H1 (cell line): ENCODE results near the gene GOLGA3. TPM values are rescaled to one million over a fixed set of nuclear protein-coding genes. Genes with fewer than 3 reads are reported as not detected.

ENCODE experiments used
- CTCF ChIA-PET: fragments of 300-600 bp; sonication (Branson Sonifier 250); formaldehyde crosslinking; loops from one replicate; lab custom pipeline; 2021; ENCODE audit not compliant: partially characterized antibody; lab: Charles Lee
- POLR2A ChIA-PET: fragments of 300-600 bp; sonication (Branson Sonifier 250); formaldehyde crosslinking; loops from one replicate; lab custom pipeline; 2021; ENCODE audit warnings: inconsistent platforms; ENCODE audit not compliant: partially characterized antibody; lab: Charles Lee
- DNase-seq, 2 experiments: peaks; one replicate each; pipeline versions ENCODE4 v3.0.0 to v3.0.0-alpha.2; 2010 to 2022; ENCODE audit warnings: low spot score in 2 of 2, low read depth in 1 of 2, mixed read lengths in 1 of 2
- FAIRE-seq: peaks from 2 replicates; lab custom pipeline; 2011; peaks lifted over from hg19 to GRCh38; lab: Jason Lieb, UNC
- H2AFZ ChIP-seq: 2 replicates; pipeline ENCODE4 v1.8.1; 2012; ENCODE audit warnings: low read length, inconsistent platforms
- H2AK5ac ChIP-seq: 2 replicates; pipeline ENCODE4 v1.6.1; 2013; ENCODE audit warnings: low read depth, low read length
- H2BK120ac ChIP-seq: replicated peaks from 2 replicates; pipeline ENCODE3; 2013; ENCODE audit warnings: low read depth, low read length, inconsistent platforms
- H2BK12ac ChIP-seq: 2 replicates; pipeline ENCODE4 v1.6.1; 2013; ENCODE audit warnings: low read depth, low read length
- H2BK15ac ChIP-seq: 2 replicates; pipeline ENCODE4 v1.6.1; 2013; ENCODE audit warnings: low read length
- H2BK20ac ChIP-seq: 2 replicates; pipeline ENCODE4 v1.6.1; 2013; ENCODE audit warnings: low read length
- H2BK5ac ChIP-seq: 2 replicates; pipeline ENCODE4 v1.6.1; 2013; ENCODE audit warnings: low read depth, low read length
- H3K14ac ChIP-seq: 2 replicates; pipeline ENCODE4 v1.6.1; 2013; ENCODE audit warnings: inconsistent platforms; ENCODE audit not compliant: insufficient read length
- H3K18ac ChIP-seq: 2 replicates; pipeline ENCODE4 v1.6.1; 2013; ENCODE audit warnings: low read length; ENCODE audit errors: extremely low read depth
- H3K23ac ChIP-seq: 2 replicates; pipeline ENCODE4 v1.6.1; 2013; ENCODE audit warnings: inconsistent platforms; ENCODE audit not compliant: insufficient read length
- H3K23me2 ChIP-seq: 2 replicates; pipeline ENCODE4 v1.6.1; 2013; ENCODE audit warnings: low read depth, low read length
- H3K27ac ChIP-seq: 2 replicates; pipeline ENCODE4 v1.6.1; 2011; ENCODE audit warnings: low read depth, low read length, inconsistent platforms
- H3K27me3 ChIP-seq, 4 experiments: replicated peaks in 1 of 4; 1 replicate in 1 of 4; 2 replicates in 3 of 4; pipeline versions ENCODE4 v1.6.1 to v1.8.1; 2011 to 2013; ENCODE audit warnings: low read length in 3 of 4, mild to moderate bottlenecking in 3 of 4, inconsistent platforms in 2 of 4, mixed read lengths in 2 of 4, moderate library complexity in 1 of 4; ENCODE audit not compliant: control insufficient read depth in 3 of 4, insufficient read depth in 3 of 4; ENCODE audit errors: extremely low read depth in 1 of 4
- H3K36me3 ChIP-seq, 4 experiments: 2 replicates each; pipeline versions ENCODE4 v1.6.1 to v1.8.1; 2011 to 2013; ENCODE audit warnings: mild to moderate bottlenecking in 4 of 4, low read length in 3 of 4, moderate library complexity in 2 of 4, control low read depth in 1 of 4, inconsistent platforms in 1 of 4; ENCODE audit not compliant: insufficient read depth in 4 of 4, control insufficient read depth in 2 of 4
- H3K4ac ChIP-seq: replicated peaks from 2 replicates; pipeline ENCODE3; 2013; ENCODE audit warnings: low read length, low read depth, mixed read lengths, inconsistent platforms; ENCODE audit not compliant: insufficient read length
- H3K4me1 ChIP-seq, 4 experiments: replicated peaks in 1 of 4; 1 replicate in 1 of 4; 2 replicates in 3 of 4; pipeline versions ENCODE4 v1.6.1 to v1.8.1; 2011 to 2013; ENCODE audit warnings: low read length in 3 of 4, inconsistent platforms in 2 of 4, mixed read lengths in 1 of 4; ENCODE audit not compliant: insufficient read depth in 4 of 4, control insufficient read depth in 3 of 4
- H3K4me2 ChIP-seq, 2 experiments: 2 replicates each; pipeline versions ENCODE4 v1.6.1 to v1.8.1; 2011 to 2013; ENCODE audit warnings: low read depth in 2 of 2, low read length in 2 of 2, control low read depth in 1 of 2, inconsistent platforms in 1 of 2, mild to moderate bottlenecking in 1 of 2; ENCODE audit not compliant: insufficient read depth in 1 of 2
- H3K4me3 ChIP-seq, 4 experiments: fragments of 200-600, 300-600 bp in 1 of 4; sonication (generic), shearing (Covaris generic), sonication (Bioruptor Twin) in 1 of 4; 2 replicates each; pipeline versions ENCODE4 v1.5.1 to v1.8.1; 2011 to 2016; ENCODE audit warnings: low read length in 4 of 4, low read depth in 3 of 4, control low read depth in 2 of 4, inconsistent platforms in 2 of 4, mild to moderate bottlenecking in 2 of 4, mixed read lengths in 1 of 4, moderate library complexity in 1 of 4; ENCODE audit not compliant: insufficient read depth in 2 of 4; ENCODE audit errors: extremely low read depth in 1 of 4
- H3K56ac ChIP-seq: replicated peaks from 2 replicates; pipeline ENCODE3; 2013; ENCODE audit warnings: low read depth, mild to moderate bottlenecking, mixed read lengths, low read length, inconsistent platforms; ENCODE audit not compliant: insufficient read length
- H3K79me1 ChIP-seq: 2 replicates; pipeline ENCODE4 v1.6.1; 2013; ENCODE audit warnings: low read depth, low read length, control low read depth
- H3K79me2 ChIP-seq, 2 experiments: 2 replicates each; pipeline versions ENCODE4 v1.6.1 to v1.8.1; 2012 to 2013; ENCODE audit warnings: low read length in 2 of 2, mild to moderate bottlenecking in 2 of 2, inconsistent platforms in 1 of 2; ENCODE audit not compliant: insufficient read depth in 2 of 2, control insufficient read depth in 1 of 2
- H3K9ac ChIP-seq, 4 experiments: replicated peaks in 1 of 4; 1 replicate in 1 of 4; 2 replicates in 3 of 4; pipeline versions ENCODE4 v1.6.1 to v1.8.1; 2011 to 2013; ENCODE audit warnings: low read depth in 3 of 4, low read length in 3 of 4, control low read depth in 2 of 4, mild to moderate bottlenecking in 2 of 4, moderate library complexity in 2 of 4, inconsistent platforms in 1 of 4; ENCODE audit errors: extremely low read depth in 1 of 4
- H3K9me3 ChIP-seq, 2 experiments: 2 replicates each; pipeline versions ENCODE4 v1.6.1 to v1.8.1; 2012 to 2013; ENCODE audit warnings: mild to moderate bottlenecking in 2 of 2, moderate library complexity in 2 of 2, control low read depth in 1 of 2, inconsistent platforms in 1 of 2, low read depth in 1 of 2, low read length in 1 of 2, mixed read lengths in 1 of 2; ENCODE audit not compliant: insufficient read depth in 2 of 2
- H4K20me1 ChIP-seq, 2 experiments: replicated peaks in 1 of 2; 2 replicates each; pipeline versions ENCODE3 to v1.8.1; 2011 to 2013; ENCODE audit warnings: inconsistent platforms in 2 of 2, low read length in 2 of 2, mild to moderate bottlenecking in 1 of 2; ENCODE audit not compliant: insufficient read depth in 2 of 2, control insufficient read depth in 1 of 2
- H4K5ac ChIP-seq: 2 replicates; pipeline ENCODE4 v1.6.1; 2013; ENCODE audit warnings: low read length, low read depth, mixed read lengths, inconsistent platforms; ENCODE audit not compliant: insufficient read length
- H4K8ac ChIP-seq: 2 replicates; pipeline ENCODE4 v1.8.0; 2013; ENCODE audit warnings: mild to moderate bottlenecking, moderate library complexity, low read length, inconsistent platforms; ENCODE audit not compliant: insufficient read depth; ENCODE audit errors: extremely low read depth
- H4K91ac ChIP-seq: replicated peaks from 2 replicates; pipeline ENCODE3; 2013; ENCODE audit warnings: low read length, mixed read lengths, inconsistent platforms; ENCODE audit not compliant: insufficient read length
- SIX5 ChIP-seq: IDR thresholded peaks from 2 replicates; pipeline ENCODE4 v1.6.1; 2011; ENCODE audit warnings: mild to moderate bottlenecking, low read depth, low read length
- SUZ12 ChIP-seq: fragments of 200-600 bp; sonication (generic); IDR thresholded peaks from 2 replicates; pipeline ENCODE4 v1.6.1; 2012; ENCODE audit warnings: mild to moderate bottlenecking, inconsistent platforms, low read length, moderate library complexity, mixed read lengths
- WGBS, 2 experiments: shearing (Covaris generic) in 1 of 2; methylation state at CpG; one replicate each; pipeline versions ENCODE4 v1.1.6 to v1.1.7; 2013 to 2015; ENCODE audit warnings: low lambda C conversion rate in 2 of 2, mixed read lengths in 2 of 2, inconsistent platforms in 1 of 2, low coverage in 1 of 2, missing lambda C conversion rate in 1 of 2; ENCODE audit not compliant: insufficient replicate concordance in 2 of 2, insufficient coverage in 1 of 2, insufficient read length in 1 of 2; ENCODE audit errors: extremely low coverage in 1 of 2, missing lambda C conversion rate in 1 of 2; 5-methylcytosine and 5-hydroxymethylcytosine counted together
- polyA plus RNA-seq, 7 experiments: library from polyadenylated mRNA; depleted of rRNA in 3 of 7; stranded (reverse) in 5 of 7; unstranded in 2 of 7; fragments of >200 nt in 5 of 7; fragments of 200-250 nt in 2 of 7; gene quantifications; 1 replicate in 5 of 7; 2 replicates in 1 of 7; 4 replicates in 1 of 7; pipeline versions ENCODE4 v1.2.1 to v1.2.3, GENCODE V29; 2011 to 2013; ENCODE audit warnings: missing spikeins in 2 of 7, mixed read lengths in 2 of 7
- total RNA-seq: library from RNA; stranded (reverse); fragmentation: NEBNext Ultra II Directional; extraction: Animal tissue kit (Norgen Biotek cat#: 25700); gene quantifications from 2 replicates; pipeline ENCODE4 v1.2.1, GENCODE V29; 2021

The GOLGA3 gene
- total and polyA plus RNA-seq, 2 of the 8 experiments (the other 6 are each of a cell fraction or from before 2014, with no cell fraction given) = 6.4 to 33.1 TPM

DNA sequence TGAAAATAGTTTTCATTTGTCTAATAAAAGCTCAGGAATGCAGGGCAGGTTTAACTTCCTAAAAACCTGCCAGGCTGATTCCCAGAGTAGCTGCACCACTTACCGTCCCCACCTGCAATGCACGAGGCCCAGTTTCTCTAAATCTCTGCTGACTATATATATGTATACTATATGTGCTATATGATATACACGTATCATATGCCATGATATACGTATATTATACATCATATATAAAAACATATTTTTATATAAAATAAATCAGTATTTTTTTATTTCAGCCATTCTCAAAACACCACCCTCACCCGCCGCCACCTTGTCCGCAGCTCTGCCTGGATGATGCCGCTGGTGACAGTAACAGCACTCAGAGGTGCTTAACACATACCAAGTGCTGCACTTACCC, 69.3 kb downstream of the GOLGA3 start:
- no peak for FAIRE-seq
- TF ChIP-seq SIX5 = no peak
- TF ChIP-seq SUZ12 = no peak
- TF ChIP-seq, all 59 proteins: peak for 0
- WGBS, 2 experiments = 93% methylated on average over 8 of the region's 8 CpGs; no CpG with 5 or more reads in 1 of the 2 experiments
- H2BK5ac ChIP-seq = no peak overlapping the region
- H3K56ac ChIP-seq = no peak overlapping the region
- peaks cover 5% of the 10 kb centered on the region; the same call in 1 of the 2 replicates for H3K79me1 ChIP-seq
- ChIA-PET CTCF (no interaction called here), POLR2A (interaction anchor here (0.8 to 3.7 kb wide), 7 partner anchors 9 to 89 kb away, joined by 3 to 30 read pairs (median 4); no protein-coding TSS in a partner anchor)
- no peak overlapping the region for H3K14ac ChIP-seq
- no peak overlapping the region for H2AFZ ChIP-seq
- no peak for DNase-seq
- no peak overlapping the region for H3K18ac ChIP-seq
- peaks cover 5 to 7% (median 6%) of the 10 kb centered on the region in 4 experiments; a peak in 6 of 8 replicates for H3K36me3 ChIP-seq
- peaks cover 21 to 60% of the 10 kb centered on the region in 2 experiments for H3K79me2 ChIP-seq
- H2AK5ac ChIP-seq = no peak overlapping the region
- H4K5ac ChIP-seq = no peak overlapping the region
- H3K4me3 ChIP-seq = no peak overlapping the region
- no peak overlapping the region for H4K8ac ChIP-seq
- no peak overlapping the region for H2BK12ac ChIP-seq
- H3K4me2 ChIP-seq = no peak overlapping the region; a peak in 2 of 4 replicates
- peaks cover 7% of the 10 kb centered on the region; the same call in 1 of the 2 replicates for H3K23me2 ChIP-seq
- no peak overlapping the region for H4K91ac ChIP-seq
- no peak overlapping the region for H3K23ac ChIP-seq
- H3K27me3 ChIP-seq = no peaks in the 10 kb centered on the region
- H3K4ac ChIP-seq = no peak overlapping the region
- H3K4me1 ChIP-seq = peaks cover 0 to 4% (median 3%) of the 10 kb centered on the region in 4 experiments; a peak in 5 of 7 replicates
- no peak overlapping the region for H2BK15ac ChIP-seq
- H3K27ac ChIP-seq = no peak overlapping the region
- no peak overlapping the region for H3K9ac ChIP-seq
- no peak overlapping the region for H2BK20ac ChIP-seq
- H3K9me3 ChIP-seq = no peaks in the 10 kb centered on the region
- no peak overlapping the region for H2BK120ac ChIP-seq
- H4K20me1 ChIP-seq = peaks cover 9 to 20% of the 10 kb centered on the region in 2 experiments
